NT2/D1 (cell line): Measurements from ENCODE around the gene ARHGEF4.

Source experiments
- DNase-seq: peaks from one replicate; pipeline ENCODE4 v3.0.0-alpha.2; 2011; ENCODE audit warnings: low read depth, low spot score
- H3K27me3 ChIP-seq: 2 replicates; pipeline ENCODE4 v1.6.0; 2011; ENCODE audit warnings: mild to moderate bottlenecking; ENCODE audit not compliant: insufficient read length, insufficient read depth
- H3K36me3 ChIP-seq: 2 replicates; pipeline ENCODE4 v1.6.1; 2011; ENCODE audit warnings: mild to moderate bottlenecking, low read length, mixed read lengths; ENCODE audit not compliant: insufficient read depth, insufficient read length
- H3K4me1 ChIP-seq: 2 replicates; pipeline ENCODE4 v1.5.1; 2011; ENCODE audit not compliant: insufficient read depth, insufficient read length
- H3K4me3 ChIP-seq: 2 replicates; pipeline ENCODE4 v1.5.1; 2011; ENCODE audit warnings: low read depth; ENCODE audit not compliant: insufficient read length
- H3K9ac ChIP-seq: 2 replicates; pipeline ENCODE4 v1.6.0; 2011; ENCODE audit warnings: low read depth; ENCODE audit not compliant: insufficient read length
- H3K9me3 ChIP-seq: 2 replicates; pipeline ENCODE4 v1.5.1; 2011; ENCODE audit warnings: mild to moderate bottlenecking, low read length; ENCODE audit not compliant: insufficient read depth
- SUZ12 ChIP-seq: IDR thresholded peaks from 2 replicates; pipeline ENCODE4 v1.6.1; 2011; ENCODE audit not compliant: insufficient read length, insufficient read depth; ENCODE audit errors: extremely low read depth
- YY1 ChIP-seq: IDR thresholded peaks from 2 replicates; pipeline ENCODE4 v1.6.1; 2011; ENCODE audit not compliant: insufficient read length, insufficient read depth
- ZNF274 ChIP-seq: IDR thresholded peaks from 2 replicates; pipeline ENCODE4 v1.6.1; 2011; ENCODE audit warnings: mild to moderate bottlenecking, low read depth, low read length

The ARHGEF4 gene

GRCh38 chr2:131032393-131032836, 195.7 kb downstream of the ARHGEF4 start:
- Histone ChIP-seq H3K4me1 (peaks cover 16% of the 10 kb centered on the region), H3K9ac (no peak overlapping the region), H3K36me3 (no peaks in the 10 kb centered on the region), H3K4me3 (no peak overlapping the region), H3K27me3 (peaks cover 35% of the 10 kb centered on the region), H3K9me3 (peaks cover 8% of the 10 kb centered on the region; the same call in 1 of the 2 replicates)
- no peak for DNase-seq
- TF ChIP-seq SUZ12 (no peak), YY1 (no peak), ZNF274 (no peak)

DNA sequence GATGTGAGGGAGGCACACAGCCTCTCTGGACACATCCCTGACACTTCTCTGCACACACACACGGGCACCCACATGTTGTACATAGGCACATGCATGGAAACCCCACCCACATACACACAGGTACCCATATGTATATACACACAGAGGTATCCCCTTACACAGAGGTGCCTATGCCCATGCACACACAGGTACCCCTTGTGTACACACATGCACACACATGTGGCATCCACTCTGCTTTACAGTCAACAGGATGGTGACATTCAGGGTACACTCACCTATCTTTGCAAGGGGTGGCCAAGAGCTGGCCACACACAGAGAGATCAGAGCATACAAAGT, 197.0 kb downstream of the ARHGEF4 start:
- peaks cover 20% of the 10 kb centered on the region for H3K4me1 ChIP-seq
- H3K9ac ChIP-seq: no peak overlapping the region
- no peak for DNase-seq
- no peak for TF ChIP-seq ZNF274
- no peak for TF ChIP-seq YY1
- TF ChIP-seq SUZ12: no peak
- H3K27me3 ChIP-seq: peaks cover 35% of the 10 kb centered on the region
- H3K9me3 ChIP-seq: no peaks in the 10 kb centered on the region
- peaks cover 1% of the 10 kb centered on the region for H3K36me3 ChIP-seq
- no peak overlapping the region for H3K4me3 ChIP-seq

DNA sequence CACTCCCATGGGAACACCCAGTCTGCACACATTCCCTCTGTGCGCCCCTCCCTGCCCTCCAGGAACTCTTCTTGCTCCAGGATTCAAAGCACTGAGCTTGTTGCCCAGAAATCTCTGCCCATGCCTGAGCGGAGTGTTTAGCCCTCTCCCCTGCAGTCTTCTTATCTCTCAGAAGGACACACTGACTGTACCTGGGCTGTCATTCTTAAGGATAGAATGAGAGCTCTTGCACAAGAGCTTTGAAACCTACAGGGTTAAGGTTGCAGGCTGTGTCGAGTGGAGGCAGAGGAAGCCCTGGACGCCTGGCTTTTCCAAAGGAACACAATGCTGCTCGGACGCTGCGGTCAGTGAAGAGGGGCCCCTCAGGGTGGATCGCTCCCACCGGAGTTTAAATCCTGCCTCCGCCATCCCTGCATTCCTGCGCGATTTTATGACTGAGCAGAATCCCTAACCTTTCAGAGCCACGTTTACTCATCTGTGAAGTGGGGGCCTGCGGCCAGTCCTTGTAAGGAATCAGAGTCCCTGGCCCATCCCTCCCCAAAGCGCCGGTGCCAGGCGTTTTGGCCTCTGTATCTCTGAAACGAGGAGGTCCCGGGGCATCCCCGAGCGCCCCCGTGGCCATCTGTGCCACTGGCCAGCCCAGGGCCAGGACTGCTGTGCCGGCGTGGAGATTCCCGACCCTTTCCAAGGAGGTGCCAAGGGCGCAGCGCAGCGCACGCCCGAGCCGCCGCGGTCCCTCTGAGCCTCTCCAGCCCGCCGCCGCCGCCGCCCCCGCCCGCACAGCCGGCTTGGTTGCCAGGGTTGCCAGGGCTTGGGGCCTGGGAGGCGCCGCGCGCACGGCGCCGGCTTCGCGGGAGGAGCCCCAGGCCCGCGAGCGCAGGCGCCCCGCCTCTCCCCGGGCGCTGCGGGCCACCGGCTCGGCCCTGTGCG, 197.7 kb downstream of the ARHGEF4 start:
- peak; percentile 20 for DNase-seq
- H3K4me3 ChIP-seq: peak overlapping the region; percentile 54
- H3K27me3 ChIP-seq: peaks cover 35% of the 10 kb centered on the region
- peaks cover 2% of the 10 kb centered on the region for H3K36me3 ChIP-seq
- peaks cover 20% of the 10 kb centered on the region for H3K4me1 ChIP-seq
- no peak for TF ChIP-seq YY1
- TF ChIP-seq ZNF274: no peak
- H3K9ac ChIP-seq: peak overlapping the region; percentile 79
- no peaks in the 10 kb centered on the region for H3K9me3 ChIP-seq

DNA sequence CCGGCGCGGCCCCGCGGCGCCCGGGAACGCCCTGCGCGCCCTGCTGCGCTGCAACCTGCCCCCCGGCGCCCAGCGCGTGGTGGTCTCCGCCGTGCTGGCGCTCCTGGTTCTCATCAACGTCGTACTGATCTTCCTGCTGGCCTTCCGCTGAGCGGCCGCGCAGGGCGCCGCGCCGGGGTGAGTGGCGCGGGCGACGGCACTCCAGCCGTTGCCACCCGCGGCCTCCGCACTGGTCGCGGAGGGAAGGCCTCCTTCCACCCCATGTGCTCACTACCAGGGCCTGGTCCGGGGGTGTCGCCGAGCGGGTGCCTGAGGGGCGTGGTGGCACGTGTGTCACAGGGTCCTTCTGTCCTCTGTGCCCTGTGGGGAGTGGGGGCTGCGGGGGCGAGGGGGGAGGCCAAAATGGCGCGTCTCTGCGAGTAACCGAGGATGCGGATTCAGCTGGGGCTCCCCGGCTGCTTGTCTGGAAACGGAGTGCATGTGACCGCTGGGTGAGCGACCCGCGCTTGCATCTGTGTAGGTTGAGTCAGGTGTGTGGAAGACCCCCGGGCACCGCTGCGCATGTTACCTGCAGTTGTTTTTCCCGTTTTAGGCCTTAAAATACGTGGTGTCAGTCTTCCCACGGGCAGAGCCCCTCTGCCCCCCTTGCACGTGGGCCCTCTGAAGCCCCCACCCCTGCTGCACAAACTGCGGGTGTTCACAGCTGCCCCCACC, 198.6 kb downstream of the ARHGEF4 start:
- Histone ChIP-seq H3K9me3 (no peaks in the 10 kb centered on the region), H3K36me3 (peaks cover 6% of the 10 kb centered on the region), H3K9ac (peak overlapping the region; percentile 79), H3K27me3 (peaks cover 35% of the 10 kb centered on the region), H3K4me3 (peak overlapping the region; percentile 54), H3K4me1 (peaks cover 20% of the 10 kb centered on the region)
- DNase-seq: no peak
- no peak for TF ChIP-seq YY1
- no peak for TF ChIP-seq SUZ12
- no peak for TF ChIP-seq ZNF274

GRCh38 chr2:131035826-131036231, 199.1 kb downstream of the ARHGEF4 start:
- peaks cover 6% of the 10 kb centered on the region for H3K36me3 ChIP-seq
- no peak for TF ChIP-seq SUZ12
- TF ChIP-seq YY1: no peak
- no peak for TF ChIP-seq ZNF274
- H3K9ac ChIP-seq: peak overlapping the region; percentile 79
- DNase-seq: no peak
- no peak overlapping the region for H3K4me3 ChIP-seq
- H3K27me3 ChIP-seq: peaks cover 35% of the 10 kb centered on the region
- H3K4me1 ChIP-seq: peaks cover 22% of the 10 kb centered on the region
- no peaks in the 10 kb centered on the region for H3K9me3 ChIP-seq

DNA sequence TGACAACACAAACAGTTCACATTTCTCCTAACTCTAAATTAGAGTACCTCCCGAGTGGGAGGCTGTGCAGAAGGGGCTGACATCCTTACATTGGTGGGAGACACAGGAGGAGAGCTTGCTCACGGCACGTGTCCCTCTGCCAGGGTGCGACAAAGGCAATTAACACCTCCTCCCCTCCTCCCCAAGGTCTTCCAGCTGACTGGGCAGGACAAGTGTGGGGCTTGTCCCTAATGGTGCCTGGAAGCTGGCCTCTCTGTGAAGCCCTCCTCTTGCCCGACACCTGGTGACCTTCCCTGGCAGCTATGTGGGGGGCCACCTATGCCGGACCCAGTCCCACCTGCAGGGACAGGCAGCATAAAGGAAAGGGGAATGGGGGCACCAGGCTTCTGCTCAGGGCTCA, 199.6 kb downstream of the ARHGEF4 start:
- Histone ChIP-seq H3K4me3 (no peak overlapping the region), H3K9me3 (no peaks in the 10 kb centered on the region)

More for the DNA sequence above, 199.6 kb downstream of the ARHGEF4 start:
- H3K36me3 ChIP-seq: peaks cover 9% of the 10 kb centered on the region
- no peak for DNase-seq
- H3K9ac ChIP-seq: no peak overlapping the region
- H3K4me1 ChIP-seq: peaks cover 24% of the 10 kb centered on the region
- H3K27me3 ChIP-seq: peaks cover 35% of the 10 kb centered on the region
- no peak for TF ChIP-seq ZNF274
- no peak for TF ChIP-seq YY1
- TF ChIP-seq SUZ12: no peak
